Neural progenitor cell (in vitro differentiated cells): Measurements from ENCODE around the gene UCK2. TPM values are rescaled to one million over a fixed set of nuclear protein-coding genes. Genes with fewer than 3 reads are reported as not detected.

Experiments
- DNase-seq: peaks from one replicate; pipeline ENCODE4 v3.0.0-alpha.2; 2016; ENCODE audit warnings: low spot score
- H2AFZ ChIP-seq: fragments of 200-600 bp; sonication (generic); replicated peaks from 2 replicates; pipeline ENCODE4 v1.6.1; 2016; ENCODE audit warnings: antibody characterized with exemption
- H3F3A ChIP-seq: fragments of 200-600 bp; sonication (generic); 2 replicates; pipeline ENCODE4 v1.6.1; 2016; ENCODE audit warnings: antibody characterized with exemption, low read depth
- H3K27ac ChIP-seq: fragments of 200-600 bp; sonication (generic); 2 replicates; pipeline ENCODE4 v1.5.1; 2016; ENCODE audit warnings: mild to moderate bottlenecking
- H3K27me3 ChIP-seq: fragments of 200-600 bp; sonication (generic); 2 replicates; pipeline ENCODE4 v1.6.1; 2016; ENCODE audit warnings: mild to moderate bottlenecking, moderate library complexity
- H3K36me3 ChIP-seq: fragments of 200-600 bp; sonication (generic); 2 replicates; pipeline ENCODE4 v1.5.1; 2016
- H3K4me1 ChIP-seq: fragments of 200-600 bp; sonication (generic); 2 replicates; pipeline ENCODE4 v1.6.1; 2016; ENCODE audit warnings: mixed run types
- H3K4me2 ChIP-seq: fragments of 200-600 bp; sonication (generic); 2 replicates; pipeline ENCODE4 v1.6.1; 2016
- H3K4me3 ChIP-seq: fragments of 200-600 bp; sonication (generic); 2 replicates; pipeline ENCODE4 v1.5.1; 2016
- H3K79me2 ChIP-seq: fragments of 200-600 bp; sonication (generic); 2 replicates; pipeline ENCODE4 v1.6.1; 2016; ENCODE audit warnings: low read depth
- H3K9ac ChIP-seq: fragments of 200-600 bp; sonication (generic); 2 replicates; pipeline ENCODE4 v1.6.1; 2016
- H3K9me3 ChIP-seq: fragments of 200-600 bp; sonication (generic); 2 replicates; pipeline ENCODE4 v1.5.1; 2016; ENCODE audit warnings: low read depth
- H4K20me1 ChIP-seq: fragments of 200-600 bp; sonication (generic); 2 replicates; pipeline ENCODE4 v1.6.1; 2016; ENCODE audit warnings: low read depth
- H3K27ac Mint-ChIP-seq: 3 replicates; pipeline ENCODE4 v1.8.0; 2021; ENCODE audit warnings: mixed read lengths
- H3K27me3 Mint-ChIP-seq: 2 replicates; pipeline ENCODE4 v1.8.0; 2022; ENCODE audit warnings: low read depth, mild to moderate bottlenecking, inconsistent platforms, moderate library complexity, mixed read lengths; ENCODE audit not compliant: insufficient read depth
- H3K36me3 Mint-ChIP-seq: 3 replicates; pipeline ENCODE4 v1.8.0; 2021; ENCODE audit warnings: mixed read lengths
- H3K4me1 Mint-ChIP-seq: 3 replicates; pipeline ENCODE4 v1.8.0; 2021; ENCODE audit warnings: mixed read lengths
- H3K4me3 Mint-ChIP-seq: 3 replicates; pipeline ENCODE4 v1.8.0; 2021; ENCODE audit warnings: mild to moderate bottlenecking, moderate library complexity, mixed read lengths
- H3K9me3 Mint-ChIP-seq: 3 replicates; pipeline ENCODE4 v1.8.0; 2020; ENCODE audit warnings: mixed read lengths
- EZH2 ChIP-seq: fragments of 200-600 bp; sonication (generic); IDR thresholded peaks from 2 replicates; pipeline ENCODE4 v1.6.1; 2017; ENCODE audit warnings: antibody characterized with exemption, mild to moderate bottlenecking, moderate library complexity
- EZH2phosphoT487 ChIP-seq: fragments of 200-600 bp; sonication (generic); IDR thresholded peaks from 2 replicates; pipeline ENCODE4 v1.6.1; 2017; ENCODE audit warnings: antibody characterized with exemption
- total RNA-seq: library from RNA; depleted of rRNA; stranded (reverse); fragments of >200 nt; gene quantifications from 2 replicates; pipeline ENCODE4 v1.2.3, GENCODE V29; 2015; ENCODE audit warnings: low replicate concordance
- TF ChIP-seq, protein P1 (sequence below): fragments of 200-600 bp; sonication (generic); IDR thresholded peaks from 2 replicates; pipeline ENCODE4 v1.5.1; 2017; ENCODE audit warnings: antibody characterized with exemption, mild to moderate bottlenecking

The UCK2 gene
- total RNA-seq, 1 donor from 2014 or later = 43.8 TPM

DNA sequence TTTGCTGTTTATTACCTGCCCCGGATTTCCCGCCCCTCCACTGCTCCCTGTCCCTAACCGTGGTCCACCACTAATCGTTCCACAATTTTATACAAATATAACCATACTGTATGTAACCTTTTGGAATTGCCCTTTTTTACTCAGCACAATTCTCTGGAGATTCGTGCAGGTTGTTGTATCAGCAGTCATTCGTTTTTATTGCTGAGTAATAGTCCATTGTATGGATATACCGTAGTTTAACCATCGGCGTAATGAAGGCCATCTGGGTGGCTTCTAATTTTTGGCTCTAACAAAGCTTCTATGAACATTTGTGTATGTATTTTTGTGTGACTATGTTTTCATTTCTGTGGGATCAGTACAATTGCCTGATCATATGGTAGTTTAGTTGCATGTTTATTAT is 50.0 kb downstream of the UCK2 start:
- DNase-seq = no peak
- Mint-ChIP-seq H3K27me3 (peaks cover 2% of the 10 kb centered on the region), H3K9me3 (peaks cover 69% of the 10 kb centered on the region), H3K4me3 (no peak overlapping the region), H3K36me3 (peaks cover 67% of the 10 kb centered on the region), H3K27ac (no peak overlapping the region), H3K4me1 (no peaks in the 10 kb centered on the region)
- peaks cover 98% of the 10 kb centered on the region for H3K79me2 ChIP-seq
- no peaks in the 10 kb centered on the region for H3F3A ChIP-seq
- H2AFZ ChIP-seq = no peak overlapping the region
- H3K9ac ChIP-seq = no peak overlapping the region
- H4K20me1 ChIP-seq = peaks cover 9% of the 10 kb centered on the region
- H3K4me2 ChIP-seq = no peak overlapping the region
- peaks cover 16% of the 10 kb centered on the region for H3K9me3 ChIP-seq
- TF ChIP-seq EZH2phosphoT487 (no peak), EZH2 (no peak)
- TF ChIP-seq, protein P1, sequence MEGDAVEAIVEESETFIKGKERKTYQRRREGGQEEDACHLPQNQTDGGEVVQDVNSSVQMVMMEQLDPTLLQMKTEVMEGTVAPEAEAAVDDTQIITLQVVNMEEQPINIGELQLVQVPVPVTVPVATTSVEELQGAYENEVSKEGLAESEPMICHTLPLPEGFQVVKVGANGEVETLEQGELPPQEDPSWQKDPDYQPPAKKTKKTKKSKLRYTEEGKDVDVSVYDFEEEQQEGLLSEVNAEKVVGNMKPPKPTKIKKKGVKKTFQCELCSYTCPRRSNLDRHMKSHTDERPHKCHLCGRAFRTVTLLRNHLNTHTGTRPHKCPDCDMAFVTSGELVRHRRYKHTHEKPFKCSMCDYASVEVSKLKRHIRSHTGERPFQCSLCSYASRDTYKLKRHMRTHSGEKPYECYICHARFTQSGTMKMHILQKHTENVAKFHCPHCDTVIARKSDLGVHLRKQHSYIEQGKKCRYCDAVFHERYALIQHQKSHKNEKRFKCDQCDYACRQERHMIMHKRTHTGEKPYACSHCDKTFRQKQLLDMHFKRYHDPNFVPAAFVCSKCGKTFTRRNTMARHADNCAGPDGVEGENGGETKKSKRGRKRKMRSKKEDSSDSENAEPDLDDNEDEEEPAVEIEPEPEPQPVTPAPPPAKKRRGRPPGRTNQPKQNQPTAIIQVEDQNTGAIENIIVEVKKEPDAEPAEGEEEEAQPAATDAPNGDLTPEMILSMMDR = no peak
- peaks cover 9% of the 10 kb centered on the region for H3K36me3 ChIP-seq
- no peak overlapping the region for H3K4me3 ChIP-seq
- no peaks in the 10 kb centered on the region for H3K27me3 ChIP-seq
- H3K4me1 ChIP-seq = no peaks in the 10 kb centered on the region
- H3K27ac ChIP-seq = no peak overlapping the region

DNA sequence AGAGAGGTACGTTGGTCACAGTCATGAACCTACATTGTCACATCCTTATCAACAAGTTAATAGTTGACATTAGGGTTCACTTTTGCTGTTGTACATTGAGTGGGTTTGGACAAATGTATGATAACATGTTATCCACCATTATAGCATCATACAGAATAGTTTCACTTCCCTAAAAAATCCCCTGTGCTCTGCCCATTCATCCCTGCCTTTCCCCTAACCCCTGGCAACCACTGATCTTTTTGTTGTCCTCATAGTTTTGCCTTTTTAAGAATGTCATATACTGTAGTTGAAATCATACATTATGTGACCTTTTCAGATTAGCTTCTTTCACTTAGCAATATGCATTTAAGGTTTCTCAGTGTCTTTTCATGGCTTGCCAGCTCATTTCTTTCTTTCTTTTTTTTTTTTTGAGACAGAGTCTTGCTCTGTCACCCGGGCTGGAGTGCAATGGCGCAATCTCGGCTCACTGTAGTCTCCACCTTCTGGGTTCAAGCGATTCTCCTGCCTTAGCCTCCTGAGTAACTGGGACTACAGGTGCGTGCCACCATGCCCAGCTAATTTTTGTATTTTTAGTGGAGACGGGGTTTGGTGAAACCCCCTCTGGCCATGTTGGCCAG is 50.6 kb downstream of the UCK2 start:
- no peak for TF ChIP-seq EZH2phosphoT487
- TF ChIP-seq, protein P1 = no peak
- TF ChIP-seq EZH2 = no peak
- Histone ChIP-seq H3F3A (no peaks in the 10 kb centered on the region), H3K27me3 (no peaks in the 10 kb centered on the region), H2AFZ (no peak overlapping the region), H3K9me3 (peaks cover 12% of the 10 kb centered on the region), H3K79me2 (peaks cover 98% of the 10 kb centered on the region), H3K36me3 (peaks cover 4% of the 10 kb centered on the region), H3K4me1 (no peaks in the 10 kb centered on the region), H3K27ac (no peak overlapping the region), H3K4me2 (no peak overlapping the region), H3K4me3 (no peak overlapping the region), H3K9ac (no peak overlapping the region), H4K20me1 (peaks cover 10% of the 10 kb centered on the region)
- peaks cover 2% of the 10 kb centered on the region for H3K27me3 Mint-ChIP-seq
- peaks cover 65% of the 10 kb centered on the region for H3K9me3 Mint-ChIP-seq
- H3K4me3 Mint-ChIP-seq = no peak overlapping the region
- no peak overlapping the region for H3K27ac Mint-ChIP-seq
- H3K36me3 Mint-ChIP-seq = peaks cover 65% of the 10 kb centered on the region
- H3K4me1 Mint-ChIP-seq = peaks cover 2% of the 10 kb centered on the region
- no peak for DNase-seq

DNA sequence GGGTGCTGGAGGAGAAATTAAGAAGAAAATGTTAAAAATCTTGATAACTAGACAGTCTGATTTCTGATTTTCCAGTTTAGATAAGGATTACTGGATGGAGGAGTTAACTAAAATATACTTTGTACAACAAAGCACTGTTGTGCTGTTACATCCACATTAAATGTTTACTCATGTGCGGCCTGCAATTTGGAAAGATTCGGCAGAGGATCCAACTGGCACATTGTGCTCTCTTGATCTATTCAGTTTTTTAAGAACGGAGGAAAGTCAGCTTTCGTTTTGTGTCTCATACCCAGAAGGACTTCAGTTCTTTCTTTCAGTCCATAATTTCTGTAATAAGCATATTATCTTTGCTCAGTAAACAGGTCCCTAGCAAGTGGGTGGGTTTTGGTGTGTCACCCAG is 52.5 kb downstream of the UCK2 start:
- H3K9ac ChIP-seq = no peak overlapping the region
- no peak for DNase-seq
- H3K27ac Mint-ChIP-seq = no peak overlapping the region
- peaks cover 29% of the 10 kb centered on the region for H4K20me1 ChIP-seq
- no peak overlapping the region for H3K4me2 ChIP-seq
- no peak overlapping the region for H3K27ac ChIP-seq
- H3K4me3 Mint-ChIP-seq = no peak overlapping the region
- peaks cover 54% of the 10 kb centered on the region for H3K9me3 Mint-ChIP-seq
- H3K36me3 Mint-ChIP-seq = peaks cover 56% of the 10 kb centered on the region
- peaks cover 98% of the 10 kb centered on the region for H3K79me2 ChIP-seq
- H3K4me3 ChIP-seq = no peak overlapping the region
- H3K27me3 ChIP-seq = no peaks in the 10 kb centered on the region
- H3F3A ChIP-seq = no peaks in the 10 kb centered on the region
- peaks cover 2% of the 10 kb centered on the region for H3K27me3 Mint-ChIP-seq
- no peaks in the 10 kb centered on the region for H3K36me3 ChIP-seq
- TF ChIP-seq EZH2 (no peak), EZH2phosphoT487 (no peak)
- TF ChIP-seq, protein P1 = no peak
- H3K4me1 ChIP-seq = peaks cover 18% of the 10 kb centered on the region
- H2AFZ ChIP-seq = no peak overlapping the region
- H3K9me3 ChIP-seq = peaks cover 11% of the 10 kb centered on the region
- H3K4me1 Mint-ChIP-seq = peaks cover 21% of the 10 kb centered on the region
